ENCODE results near the gene USP1.

The USP1 gene

DNA sequence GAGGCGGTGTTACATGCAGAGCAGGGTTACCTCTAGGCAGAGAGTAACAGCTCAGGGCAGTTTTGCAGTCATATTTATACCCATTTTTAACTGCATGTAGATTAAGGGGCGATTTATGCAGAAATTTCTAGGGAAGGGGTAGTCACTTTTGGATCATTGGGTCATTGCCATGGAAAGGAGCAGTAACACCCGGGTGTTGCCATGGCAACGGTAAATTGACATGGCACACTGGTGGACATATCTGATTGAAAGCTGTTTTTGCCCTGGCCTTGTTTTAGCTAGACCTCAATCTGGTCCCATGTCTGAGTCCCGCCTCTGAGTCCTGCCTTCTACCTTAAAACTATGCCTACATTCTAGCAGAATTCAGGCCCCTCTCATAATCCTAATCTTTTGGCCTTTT lies 11.8 kb upstream of the USP1 start:
- no peak overlapping the region for H3K4me3 ChIP-seq (replicated peaks; ENCODE audit: low read depth, low read length)
- TF ChIP-seq, protein P1, sequence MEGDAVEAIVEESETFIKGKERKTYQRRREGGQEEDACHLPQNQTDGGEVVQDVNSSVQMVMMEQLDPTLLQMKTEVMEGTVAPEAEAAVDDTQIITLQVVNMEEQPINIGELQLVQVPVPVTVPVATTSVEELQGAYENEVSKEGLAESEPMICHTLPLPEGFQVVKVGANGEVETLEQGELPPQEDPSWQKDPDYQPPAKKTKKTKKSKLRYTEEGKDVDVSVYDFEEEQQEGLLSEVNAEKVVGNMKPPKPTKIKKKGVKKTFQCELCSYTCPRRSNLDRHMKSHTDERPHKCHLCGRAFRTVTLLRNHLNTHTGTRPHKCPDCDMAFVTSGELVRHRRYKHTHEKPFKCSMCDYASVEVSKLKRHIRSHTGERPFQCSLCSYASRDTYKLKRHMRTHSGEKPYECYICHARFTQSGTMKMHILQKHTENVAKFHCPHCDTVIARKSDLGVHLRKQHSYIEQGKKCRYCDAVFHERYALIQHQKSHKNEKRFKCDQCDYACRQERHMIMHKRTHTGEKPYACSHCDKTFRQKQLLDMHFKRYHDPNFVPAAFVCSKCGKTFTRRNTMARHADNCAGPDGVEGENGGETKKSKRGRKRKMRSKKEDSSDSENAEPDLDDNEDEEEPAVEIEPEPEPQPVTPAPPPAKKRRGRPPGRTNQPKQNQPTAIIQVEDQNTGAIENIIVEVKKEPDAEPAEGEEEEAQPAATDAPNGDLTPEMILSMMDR (IDR thresholded peaks at IDR 0.05; ENCODE audit: low read length, missing control alignments) = no peak
- DNase-seq (ENCODE audit: low read depth) = no peak

DNA sequence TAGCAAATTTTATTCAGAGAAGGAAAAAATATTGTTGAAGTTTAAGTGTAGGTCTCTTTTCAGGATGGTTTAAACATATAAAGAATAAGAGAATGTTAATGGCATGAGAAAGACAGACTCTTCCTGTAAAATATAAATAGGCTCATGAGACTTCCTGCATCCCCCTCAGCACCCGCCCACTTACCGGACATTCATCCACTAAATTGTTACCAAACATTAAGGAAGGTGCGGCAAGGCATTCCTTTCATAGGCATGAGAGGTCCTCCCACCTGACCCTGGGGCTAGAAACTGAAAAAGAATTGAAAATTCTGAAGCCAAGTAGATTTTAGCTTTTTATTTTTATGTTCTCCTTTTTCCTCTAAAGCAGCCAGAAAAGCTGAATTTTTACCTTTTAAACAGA lies 10.6 kb upstream of the USP1 start:
- no peak overlapping the region for H3K4me3 ChIP-seq (replicated peaks; ENCODE audit: low read depth, low read length)
- no peak for DNase-seq (ENCODE audit: low read depth)
- TF ChIP-seq, protein P1 (IDR thresholded peaks at IDR 0.05; ENCODE audit: low read length, missing control alignments) = no peak

DNA sequence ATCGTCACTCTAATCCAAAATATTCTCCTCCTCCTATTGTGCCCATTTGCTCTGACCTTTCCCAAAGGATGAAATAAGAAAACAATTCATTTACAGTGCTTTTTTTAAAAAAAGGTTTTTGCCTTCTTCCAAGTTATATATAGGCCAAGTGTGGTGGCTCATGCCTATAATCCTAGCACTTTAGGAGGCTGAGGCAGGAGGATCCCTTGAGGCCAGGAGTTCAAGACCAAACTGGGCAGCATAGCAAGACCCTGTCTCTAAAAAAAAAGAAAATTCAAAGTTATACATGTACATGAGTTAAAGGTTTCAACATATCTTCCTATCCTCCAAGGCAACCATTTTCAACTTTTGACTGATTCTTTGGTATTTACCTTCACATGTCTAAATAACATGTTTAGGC lies 10.1 kb upstream of the USP1 start:
- TF ChIP-seq, protein P1 (IDR thresholded peaks at IDR 0.05; ENCODE audit: low read length, missing control alignments) = no peak
- no peak for DNase-seq (ENCODE audit: low read depth)
- no peak overlapping the region for H3K4me3 ChIP-seq (replicated peaks; ENCODE audit: low read depth, low read length)

DNA sequence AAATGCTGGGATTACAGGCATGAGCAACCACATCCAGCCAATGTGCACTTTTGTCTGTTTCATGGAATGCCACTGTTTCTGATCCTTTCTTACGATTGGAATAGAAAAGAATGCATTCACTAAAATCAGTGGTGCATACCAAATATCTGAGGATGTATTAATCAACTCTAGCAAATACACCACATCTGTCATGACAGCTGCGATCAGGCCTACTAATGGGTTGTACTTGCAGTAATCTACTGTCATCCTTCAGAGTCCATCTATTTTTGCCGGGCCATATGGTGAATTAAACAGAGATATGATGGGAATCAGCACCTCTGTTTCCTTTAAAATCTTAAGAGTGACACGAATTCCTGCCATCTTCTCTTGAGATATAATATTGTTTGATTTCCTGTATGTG lies 8.5 kb upstream of the USP1 start:
- DNase-seq (ENCODE audit: low read depth) = no peak
- TF ChIP-seq, protein P1 (IDR thresholded peaks at IDR 0.05; ENCODE audit: low read length, missing control alignments) = no peak
- H3K4me3 ChIP-seq (replicated peaks; ENCODE audit: low read depth, low read length) = no peak overlapping the region

DNA sequence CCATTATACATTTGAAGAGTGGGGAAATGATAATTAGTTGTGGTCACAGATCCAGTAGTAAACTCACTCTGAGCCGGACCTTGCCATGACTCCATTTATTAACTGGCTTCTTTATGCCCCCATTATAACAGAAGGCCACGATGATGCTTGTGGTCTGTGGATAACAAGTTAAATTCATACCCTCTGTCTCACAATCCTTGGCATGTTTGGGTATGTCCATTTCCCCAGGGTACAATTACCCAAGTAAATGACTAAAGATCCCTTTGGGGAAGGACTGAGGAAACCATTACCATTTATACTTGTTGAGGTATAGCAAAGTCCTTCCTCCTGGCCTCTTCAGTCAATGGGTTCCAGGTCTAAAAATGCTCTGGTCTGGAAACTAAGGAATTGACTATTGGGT lies 7.3 kb upstream of the USP1 start:
- H3K4me3 ChIP-seq (replicated peaks; ENCODE audit: low read depth, low read length) = no peak overlapping the region
- TF ChIP-seq, protein P1 (IDR thresholded peaks at IDR 0.05; ENCODE audit: low read length, missing control alignments) = no peak
- no peak for DNase-seq (ENCODE audit: low read depth)

DNA sequence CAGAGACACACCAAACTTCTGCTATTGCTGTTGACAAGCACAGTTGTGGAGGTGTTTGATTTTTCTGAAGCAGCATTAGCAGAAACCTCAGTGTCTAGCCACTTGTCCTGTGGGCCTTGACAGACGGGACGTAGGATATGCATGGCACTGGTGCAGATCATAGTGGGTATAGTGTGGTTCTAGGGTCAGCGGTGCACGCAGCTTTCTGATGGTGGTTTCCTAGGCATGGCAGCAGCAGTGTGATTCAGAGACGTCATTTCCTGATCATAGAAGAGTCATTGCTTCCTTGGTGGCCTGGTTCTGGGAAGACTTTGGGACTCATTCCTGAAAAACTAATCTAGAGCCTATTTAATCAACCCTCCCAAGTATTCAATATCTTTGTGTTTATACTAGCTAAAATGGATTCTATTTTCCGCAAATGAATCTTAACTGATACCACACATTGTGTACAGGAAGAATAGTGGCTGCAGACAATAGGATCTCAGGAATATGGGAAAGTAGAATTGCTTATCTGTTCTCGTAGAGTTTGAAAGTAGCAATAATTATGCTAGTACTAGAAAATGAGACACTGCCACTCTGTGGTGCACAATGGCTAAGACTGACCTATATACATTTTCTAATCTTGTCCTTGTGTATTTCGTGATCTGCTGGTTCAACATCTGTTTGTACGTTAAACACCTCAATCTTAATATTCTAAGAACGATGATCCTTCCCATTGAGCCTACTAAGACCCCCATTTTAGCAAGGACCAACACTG lies 2.8 kb upstream of the USP1 start:
- TF ChIP-seq, protein P1 (IDR thresholded peaks at IDR 0.05; ENCODE audit: low read length, missing control alignments) = no peak
- DNase-seq (ENCODE audit: low read depth) = no peak

DNA sequence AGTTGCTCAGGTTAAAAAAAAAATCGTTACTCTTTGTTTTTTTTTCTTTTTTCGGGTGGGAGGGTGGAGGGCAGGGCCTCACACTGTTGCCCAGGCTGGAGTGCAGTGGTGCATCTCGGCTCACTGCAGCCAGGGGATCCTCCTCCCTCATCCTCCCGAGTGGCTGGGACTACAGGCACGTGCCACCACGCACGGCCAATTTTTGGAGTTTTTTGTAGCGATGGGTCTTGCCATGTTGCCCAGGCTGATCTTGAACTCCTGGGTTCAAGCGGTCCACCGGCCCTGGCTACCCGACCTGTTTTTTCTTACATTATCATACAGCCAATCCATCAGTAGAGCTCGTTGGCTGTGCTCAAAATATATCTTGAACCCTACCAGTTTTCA lies 2.2 kb upstream of the USP1 start:
- DNase-seq (ENCODE audit: low read depth) = no peak
- TF ChIP-seq, protein P1 (IDR thresholded peaks at IDR 0.05; ENCODE audit: low read length, missing control alignments) = no peak
- H3K4me3 ChIP-seq (replicated peaks; ENCODE audit: low read depth, low read length) = no peak overlapping the region

More for the DNA sequence above, 2.8 kb upstream of the USP1 start:
- no peak overlapping the region for H3K4me3 ChIP-seq (replicated peaks; ENCODE audit: low read depth, low read length)
